Fibroblast of skin of left biceps (primary cell): ENCODE measurements around the gene RTKN.

Source experiments
- DNase-seq, 2 experiments: peaks; one replicate each; pipeline ENCODE4 v3.0.0-alpha.2; 2013; ENCODE audit warnings: low read depth in 2 of 2

RTKN gene

DNA sequence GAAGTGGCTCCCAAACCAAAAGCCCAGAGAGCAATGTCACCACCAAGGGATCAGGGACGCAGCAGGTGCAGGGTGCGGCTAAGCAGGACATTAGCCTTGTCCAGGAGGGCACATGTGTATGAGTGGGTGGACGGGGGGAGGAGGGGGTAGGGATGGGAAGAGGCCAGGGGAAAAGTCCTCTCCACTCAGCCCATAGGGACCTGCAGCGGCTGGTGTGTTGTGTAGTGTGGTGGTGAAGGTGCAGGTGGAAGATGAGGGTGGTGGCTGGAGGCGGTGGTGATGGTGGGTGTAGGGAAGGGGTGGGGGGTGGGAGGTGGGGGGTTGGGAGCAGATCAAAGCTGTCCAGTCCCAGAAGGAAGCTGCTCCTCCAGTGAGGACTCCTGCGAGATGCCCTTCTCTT, 24.0 kb downstream of the RTKN start:
- no peak for DNase-seq

DNA sequence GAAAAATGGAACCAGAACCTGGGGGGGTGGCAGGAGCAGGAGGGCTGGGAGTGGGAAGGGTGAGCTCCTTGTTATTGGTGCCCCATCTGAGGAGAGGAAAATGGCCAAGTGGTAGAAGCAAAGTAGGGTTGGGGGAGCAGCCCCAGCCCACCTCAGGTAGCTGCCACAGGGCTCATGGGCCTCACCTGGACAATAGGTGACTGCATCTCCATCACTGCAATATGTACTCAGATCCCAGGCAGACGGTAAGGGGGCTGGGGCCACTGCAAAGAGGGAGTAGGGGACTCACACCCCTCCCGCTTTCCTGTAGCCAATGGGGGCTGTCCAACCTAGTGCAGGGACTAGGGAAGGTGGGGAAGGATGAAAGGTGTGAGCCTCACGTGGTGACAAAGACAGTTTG, 24.5 kb downstream of the RTKN start:
- DNase-seq, result no peak

DNA sequence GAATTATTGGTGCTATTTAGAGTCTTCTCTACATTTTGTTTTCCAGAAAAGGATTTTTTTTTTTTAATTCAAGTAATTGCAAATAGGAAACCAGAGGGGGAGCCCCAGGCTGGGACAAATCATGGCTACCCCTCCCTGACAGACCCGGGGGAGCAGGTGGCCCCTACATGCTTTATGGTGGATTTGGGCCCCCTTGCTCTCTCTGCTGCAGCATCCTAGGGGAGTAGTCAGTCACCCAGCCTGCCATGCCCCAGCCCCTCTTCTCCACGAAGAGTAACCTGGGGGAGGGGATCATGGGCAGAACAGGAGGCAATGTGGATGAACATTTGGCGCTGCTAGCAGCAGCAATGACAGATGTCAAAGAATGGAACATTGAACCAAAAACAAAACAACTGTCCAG, 25.0 kb downstream of the RTKN start:
- no peak for DNase-seq

DNA sequence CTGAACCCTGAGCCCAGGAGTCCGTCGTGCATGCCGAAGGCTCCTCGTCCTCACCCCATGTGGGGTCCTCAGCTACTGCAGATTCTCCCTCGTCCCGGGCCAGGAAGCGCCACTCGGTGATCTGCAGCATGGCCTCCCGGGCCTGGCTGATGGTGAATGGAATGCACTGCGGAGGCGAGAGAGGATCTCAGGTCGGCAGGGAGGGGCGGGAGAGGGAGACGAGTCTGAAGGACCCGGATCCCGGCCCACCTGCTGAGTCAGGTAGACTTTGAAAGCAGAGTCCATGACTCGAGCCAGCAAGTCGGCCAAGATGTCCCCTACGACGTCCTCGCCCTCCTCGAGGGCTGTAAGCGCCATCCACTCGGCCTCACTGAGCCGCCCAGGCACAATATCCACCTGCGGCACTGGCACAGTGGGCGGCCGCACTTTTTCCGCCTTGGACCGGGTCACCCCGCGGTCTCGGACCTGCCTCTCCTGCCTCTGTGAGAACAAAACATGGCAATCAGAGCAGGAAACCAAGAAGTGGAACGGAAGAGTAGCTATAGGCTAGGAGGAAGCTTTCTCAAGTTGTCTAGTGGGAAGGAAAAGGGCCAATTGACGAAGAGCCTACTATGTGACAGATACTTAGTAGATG, 25.9 kb downstream of the RTKN start:
- no peak for DNase-seq

DNA sequence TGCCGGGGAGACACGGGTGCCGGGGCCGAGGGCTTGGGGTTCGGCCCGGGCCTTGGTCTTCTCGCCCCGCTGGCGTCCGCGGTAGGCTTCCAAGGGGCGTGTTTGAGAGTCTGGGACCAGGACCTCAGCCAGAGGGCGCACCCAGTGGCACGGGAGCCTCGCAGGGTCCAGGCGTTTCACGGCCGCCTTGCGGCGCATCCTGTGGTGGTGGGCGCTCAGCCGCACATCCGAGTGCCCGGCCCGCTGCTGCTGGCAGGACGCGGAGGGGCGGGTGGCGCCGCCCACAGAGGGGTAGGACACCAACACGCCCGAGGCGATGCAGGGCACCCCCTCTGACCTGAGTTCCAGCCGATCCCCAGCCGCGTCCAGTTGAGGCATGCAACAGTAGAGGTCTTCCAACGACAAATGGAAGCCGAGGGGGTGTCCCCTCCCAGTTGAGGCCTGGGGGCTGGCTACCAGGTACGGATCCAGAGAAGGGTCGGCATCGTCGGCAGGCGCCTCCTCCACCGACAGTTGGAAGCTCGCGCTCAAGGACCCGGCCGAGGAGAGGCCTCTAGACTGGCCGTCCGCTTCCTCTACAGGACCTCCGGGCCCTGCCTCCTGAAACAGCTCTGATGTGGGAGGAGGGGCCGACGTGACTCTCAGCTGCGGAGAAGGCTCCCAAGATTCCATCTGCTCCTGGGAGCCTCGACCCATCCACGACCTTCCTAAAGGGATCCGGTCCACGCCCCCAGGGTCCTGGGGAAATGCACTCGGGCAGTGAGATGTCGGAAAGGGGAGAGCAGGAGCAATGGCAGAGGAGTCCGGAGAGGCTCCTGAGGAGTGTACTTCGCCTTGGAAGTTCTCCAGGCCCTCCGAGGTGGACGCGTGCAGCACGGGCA, 26.6 kb downstream of the RTKN start:
- no peak for DNase-seq

DNA sequence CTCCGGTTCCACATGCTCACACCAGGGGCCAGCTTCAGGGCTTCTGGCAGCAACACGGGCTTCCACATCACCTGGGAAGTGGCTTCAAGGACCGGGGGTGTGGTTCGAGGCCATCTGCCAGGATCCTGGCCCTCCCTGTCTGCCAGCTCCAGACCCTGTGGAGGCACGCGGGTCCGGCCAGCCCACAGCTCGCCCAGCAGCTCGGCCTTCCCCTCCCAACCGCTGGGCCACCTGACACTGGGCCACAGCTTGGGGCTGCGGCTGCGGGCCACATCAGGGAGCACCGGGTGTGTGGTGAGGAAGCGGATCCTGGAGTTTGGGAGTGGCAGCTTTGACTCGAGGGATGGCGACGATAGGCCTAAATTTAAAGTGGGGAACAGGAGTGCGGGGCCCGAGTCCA, 27.3 kb downstream of the RTKN start:
- no peak for DNase-seq

DNA sequence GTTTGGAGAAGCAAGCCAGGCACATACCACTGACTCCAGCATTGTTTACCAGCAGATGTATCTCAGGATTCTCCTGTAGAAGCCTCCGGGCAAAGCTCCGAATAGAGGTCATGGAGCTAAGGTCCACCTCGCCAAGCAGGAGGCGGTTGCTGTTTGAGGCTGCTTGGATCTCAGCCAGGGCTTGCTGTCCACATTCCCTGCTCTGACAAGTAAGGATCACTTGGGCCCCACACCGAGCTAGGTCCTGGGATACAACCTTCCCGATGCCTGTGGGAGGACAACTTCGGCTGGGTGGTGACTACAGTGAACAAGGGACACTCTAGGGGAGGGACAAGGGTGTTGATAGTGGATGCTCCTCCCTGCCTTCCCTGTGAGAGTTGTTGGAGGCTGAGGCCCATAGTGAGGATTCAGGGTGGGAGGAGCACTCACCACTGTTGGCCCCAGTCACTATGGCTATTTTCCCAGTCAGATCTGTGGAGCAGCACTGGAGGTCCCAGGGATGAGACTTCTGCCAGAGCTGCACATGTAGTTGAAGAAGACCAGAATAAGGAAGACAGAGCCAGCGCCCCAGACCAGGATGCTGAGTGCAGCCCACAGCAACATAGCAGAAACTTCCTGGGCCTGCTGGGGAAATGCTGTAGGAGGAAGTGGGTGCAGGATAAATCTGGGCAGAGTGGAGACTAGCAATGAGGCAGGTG, 28.6 kb downstream of the RTKN start:
- DNase-seq, result no peak

DNA sequence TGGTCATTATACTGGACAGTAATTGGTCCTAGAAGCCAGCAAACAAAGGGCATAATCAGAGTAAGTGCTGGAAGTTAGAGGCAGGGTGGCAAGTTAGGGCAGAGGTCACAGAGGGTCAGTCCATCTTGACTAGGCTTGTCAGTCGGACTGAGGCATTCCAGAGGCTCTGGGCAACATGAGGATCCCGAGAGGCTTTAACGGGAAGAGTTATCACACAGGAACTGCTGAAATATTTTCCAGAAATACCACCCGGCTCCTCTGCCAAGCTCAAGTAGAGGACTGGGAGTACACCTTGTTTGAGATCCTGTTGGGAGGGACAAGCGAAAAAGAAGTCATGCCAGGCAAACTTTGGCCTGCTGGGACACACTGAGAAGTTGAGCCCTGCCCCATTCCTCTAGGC, 34.1 kb downstream of the RTKN start:
- no peak for DNase-seq

DNA sequence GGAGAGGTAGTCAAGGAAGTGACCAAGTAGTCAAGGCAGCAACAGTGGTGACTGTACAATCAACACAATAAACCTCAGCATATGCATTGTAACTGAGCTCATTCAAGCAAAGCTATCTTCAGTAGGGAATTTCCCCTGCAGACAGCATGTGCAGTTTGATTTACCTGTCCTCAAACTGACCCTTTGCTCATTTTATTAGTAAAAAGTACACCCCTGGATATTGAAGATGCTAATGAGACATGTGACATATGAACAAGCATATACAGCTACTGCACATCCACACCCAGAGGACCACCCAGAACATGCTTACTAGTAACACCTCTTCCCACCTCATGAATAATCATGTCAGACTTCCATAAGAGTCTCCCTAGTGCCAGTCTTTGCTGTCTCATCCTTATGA, 35.7 kb downstream of the RTKN start:
- no peak for DNase-seq

DNA sequence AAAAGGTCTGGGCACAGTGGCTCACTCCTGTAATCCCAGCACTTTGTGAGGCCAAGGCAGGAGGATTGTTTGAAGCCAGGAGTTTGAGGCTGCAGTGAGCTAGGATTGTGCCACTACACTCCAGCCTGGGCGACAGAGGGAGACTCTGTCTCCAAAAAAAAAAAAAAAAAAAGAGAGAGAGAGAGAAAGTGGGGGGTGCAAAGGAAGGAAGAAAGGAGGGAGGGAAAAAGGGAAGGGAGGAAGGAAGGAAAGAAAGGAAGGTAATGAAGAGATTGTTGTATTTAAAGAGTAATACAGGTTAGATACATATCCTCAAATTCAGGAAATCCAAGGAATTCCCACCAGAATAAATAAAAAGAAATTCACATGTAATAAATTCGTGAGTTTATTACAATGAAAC, 39.8 kb downstream of the RTKN start:
- DNase-seq, result no peak

DNA sequence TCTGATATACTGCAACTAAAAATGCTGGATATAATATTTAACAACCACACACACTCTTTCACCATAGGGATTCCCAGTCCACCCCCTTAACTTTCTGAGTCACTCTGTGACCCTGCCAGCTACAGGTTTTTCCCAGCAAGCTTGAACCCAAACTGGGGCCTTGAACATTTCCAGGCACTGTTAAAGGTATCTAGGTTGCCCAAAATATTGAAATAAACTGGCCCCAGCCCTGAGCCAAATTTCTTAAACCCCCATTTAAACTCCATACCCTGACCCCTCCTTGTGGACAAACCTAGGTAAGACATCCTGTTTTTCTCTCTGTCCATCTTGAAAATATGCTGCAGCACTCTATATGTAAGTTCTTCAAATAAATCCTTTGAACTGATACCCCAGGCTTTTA, 42.0 kb downstream of the RTKN start:
- DNase-seq, result no peak

DNA sequence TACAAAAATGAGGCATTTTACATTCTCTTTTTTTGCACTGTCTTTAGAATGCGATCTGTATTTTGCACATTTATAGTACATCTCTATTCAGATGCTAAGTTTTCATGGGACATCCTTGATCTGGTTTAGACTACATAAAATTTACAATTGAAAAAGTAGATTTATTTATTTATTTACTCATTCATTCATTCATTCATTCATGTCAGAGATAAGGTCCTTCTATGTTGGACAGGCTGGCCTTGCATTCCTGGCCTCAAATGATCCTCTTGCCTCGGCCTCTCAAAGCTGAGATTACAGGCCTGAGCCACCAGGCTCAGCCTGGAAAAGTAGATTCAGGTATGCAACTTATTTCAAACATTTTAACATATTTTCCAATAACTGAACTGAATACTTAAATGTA, 45.6 kb downstream of the RTKN start:
- no peak for DNase-seq

DNA sequence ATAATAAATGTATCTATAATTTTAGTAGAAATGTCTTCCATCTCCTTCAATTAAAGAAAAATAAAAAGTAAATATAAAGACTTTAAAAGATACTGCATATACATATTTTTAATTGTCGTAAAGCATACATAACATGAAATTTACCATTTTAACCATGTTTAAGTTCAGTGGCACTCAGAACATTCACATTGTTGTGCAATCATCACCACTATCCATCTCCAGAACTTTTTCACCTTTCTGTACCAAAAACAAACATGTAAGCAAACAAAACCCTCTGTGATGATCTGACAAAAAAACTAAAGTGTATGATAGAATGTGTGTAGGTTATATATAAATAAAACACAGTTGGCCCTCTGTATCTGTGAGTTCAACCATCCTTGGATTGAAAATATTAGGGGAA, 48.2 kb downstream of the RTKN start:
- DNase-seq, result no peak

DNA sequence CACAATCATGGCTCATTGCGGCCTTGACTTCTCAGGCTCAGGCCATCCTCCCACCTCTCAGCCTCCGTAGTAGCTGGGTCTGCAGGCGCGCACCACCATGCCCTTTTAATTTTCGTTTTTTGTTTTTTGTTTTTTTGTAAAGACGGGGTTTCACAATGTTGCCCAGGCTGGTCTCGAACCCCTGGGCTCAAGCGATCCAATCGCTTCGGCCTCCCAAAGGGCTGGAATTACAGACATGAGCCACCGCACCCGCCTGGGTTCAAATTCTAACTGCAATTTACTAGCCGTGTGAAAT, 49.3 kb downstream of the RTKN start:
- DNase-seq, result no peak

DNA sequence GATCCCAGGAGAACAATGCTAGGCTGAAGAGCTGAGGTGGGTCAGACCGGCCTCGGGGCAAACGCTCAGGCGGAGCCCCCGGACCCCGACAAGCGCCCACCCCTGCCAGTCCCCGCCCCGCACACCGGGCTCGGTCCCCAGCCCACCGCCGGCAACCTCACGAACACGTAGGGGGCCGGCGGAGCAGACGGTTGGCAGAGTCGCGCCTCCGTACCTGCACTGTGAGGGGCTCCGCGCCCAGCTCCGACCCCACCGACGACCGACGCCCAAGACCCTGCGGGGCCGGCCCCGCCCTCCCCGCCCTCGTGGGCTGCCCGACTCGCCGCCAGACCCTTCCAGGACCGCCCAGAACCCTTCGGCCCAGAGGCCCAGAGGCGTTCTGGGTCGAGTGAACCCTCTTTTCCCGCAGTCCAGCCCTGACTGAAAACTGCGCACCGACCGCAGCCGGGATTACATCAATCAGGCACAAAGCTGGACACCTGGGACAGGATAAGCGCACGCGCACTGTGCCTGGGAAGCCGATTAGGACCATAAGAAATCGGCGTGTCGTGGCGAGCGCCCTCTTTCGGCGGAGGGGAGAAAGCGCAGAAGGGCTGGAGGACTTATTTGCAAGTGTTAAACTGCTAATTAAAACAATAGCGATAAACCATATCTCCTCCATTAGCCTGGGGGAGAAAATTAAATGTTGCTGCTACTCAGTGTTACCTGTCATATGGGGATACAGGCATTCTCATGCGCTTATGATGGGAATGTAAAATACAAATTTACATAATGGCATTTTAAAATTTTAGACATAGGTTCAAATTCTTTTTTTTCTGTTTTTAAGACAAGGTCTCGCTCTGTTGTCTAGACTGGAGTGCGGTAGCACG, 49.9 kb downstream of the RTKN start:
- DNase-seq, result peak; percentile 62 to 67

DNA sequence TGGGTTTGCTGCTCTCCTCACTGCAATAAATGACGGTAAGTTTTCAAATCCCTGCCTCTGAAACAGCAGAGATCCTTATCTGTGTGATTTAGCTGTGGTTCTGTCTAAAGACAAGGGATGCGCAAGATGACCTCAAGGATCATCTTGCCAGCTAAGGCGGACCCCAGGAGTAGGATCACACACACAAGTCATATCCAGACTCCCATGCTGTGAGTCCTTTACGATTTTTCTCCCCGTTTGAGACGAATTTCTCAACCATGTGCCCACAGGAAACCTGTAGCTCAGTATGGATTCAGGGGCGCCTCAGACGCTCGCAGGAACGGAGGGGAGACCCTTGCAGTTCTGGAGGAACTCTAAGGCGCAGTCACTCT, 50.5 kb downstream of the RTKN start:
- DNase-seq, result no peak

DNA sequence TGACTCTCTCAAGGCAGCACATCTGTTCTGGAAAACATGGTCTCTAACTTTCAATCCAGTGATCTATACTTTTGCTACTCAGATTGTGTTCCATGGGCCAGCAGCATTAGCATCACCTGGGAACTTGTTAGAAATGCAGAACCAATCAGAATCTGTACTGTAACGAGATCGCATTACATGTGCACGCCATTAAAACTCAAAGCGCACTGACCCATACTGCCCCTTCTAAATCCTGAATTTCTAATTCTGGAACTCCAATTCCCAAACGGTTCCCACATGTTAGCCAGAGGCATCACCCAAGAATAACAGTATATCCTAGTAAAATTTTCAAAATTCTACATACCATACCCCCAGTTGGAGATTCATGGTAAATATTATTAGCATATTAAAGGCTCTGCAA, 51.1 kb downstream of the RTKN start:
- DNase-seq, result no peak

DNA sequence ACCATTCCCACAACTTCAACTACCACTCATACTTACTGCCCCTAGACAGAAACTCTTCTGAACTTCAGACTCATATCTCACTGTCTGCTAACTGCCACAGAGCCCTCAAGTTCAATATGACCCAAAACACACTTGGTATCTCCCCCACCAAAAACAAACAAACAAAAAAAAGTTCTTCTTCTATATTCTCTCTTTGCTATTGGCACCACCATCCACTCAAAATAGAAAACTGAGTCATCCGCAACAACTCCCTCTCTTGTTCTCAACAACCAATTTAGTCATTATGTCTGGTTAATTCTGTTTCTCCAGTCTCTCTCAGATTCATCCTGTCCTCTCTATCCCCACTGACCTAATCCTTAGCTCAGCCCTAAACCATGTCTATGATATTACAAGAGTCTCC, 54.4 kb downstream of the RTKN start:
- no peak for DNase-seq

DNA sequence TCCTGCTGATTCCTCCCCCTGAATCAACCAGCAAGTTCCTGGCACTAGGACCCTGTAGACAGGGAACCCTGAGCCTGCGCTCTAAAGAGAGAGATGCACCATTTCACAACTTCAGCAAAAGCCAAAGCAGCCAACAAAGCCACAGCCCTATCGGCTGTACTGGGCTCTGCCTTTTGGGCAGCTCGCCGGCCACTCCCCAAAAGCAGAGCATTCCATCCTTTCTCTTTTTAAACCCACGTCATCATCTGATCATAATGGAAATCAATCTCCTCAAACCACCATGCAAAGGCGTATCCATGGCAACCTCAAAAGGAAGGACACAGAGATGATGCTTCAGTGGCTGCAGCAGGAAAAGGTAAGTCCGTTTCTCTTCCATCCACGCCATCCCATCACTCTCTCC, 56.3 kb downstream of the RTKN start:
- no peak for DNase-seq

DNA sequence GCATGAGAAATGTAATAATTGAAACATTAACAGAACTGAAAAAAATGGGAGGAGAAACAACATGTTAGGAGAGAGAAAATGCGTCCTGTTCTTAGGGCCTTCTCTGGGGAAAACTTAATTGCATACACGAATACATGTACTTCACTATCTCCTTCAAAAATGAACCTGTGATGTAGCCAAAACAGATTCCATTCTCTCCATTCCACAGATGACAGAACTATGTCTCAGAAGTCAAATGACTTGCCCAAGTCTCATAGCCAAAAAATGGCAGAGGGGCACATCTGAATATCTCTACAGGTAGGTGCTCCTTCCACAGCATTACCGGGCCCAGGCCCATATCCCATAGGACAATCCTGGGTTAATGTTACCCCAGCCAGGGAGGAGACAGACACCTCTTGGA, 57.7 kb downstream of the RTKN start:
- no peak for DNase-seq

DNA sequence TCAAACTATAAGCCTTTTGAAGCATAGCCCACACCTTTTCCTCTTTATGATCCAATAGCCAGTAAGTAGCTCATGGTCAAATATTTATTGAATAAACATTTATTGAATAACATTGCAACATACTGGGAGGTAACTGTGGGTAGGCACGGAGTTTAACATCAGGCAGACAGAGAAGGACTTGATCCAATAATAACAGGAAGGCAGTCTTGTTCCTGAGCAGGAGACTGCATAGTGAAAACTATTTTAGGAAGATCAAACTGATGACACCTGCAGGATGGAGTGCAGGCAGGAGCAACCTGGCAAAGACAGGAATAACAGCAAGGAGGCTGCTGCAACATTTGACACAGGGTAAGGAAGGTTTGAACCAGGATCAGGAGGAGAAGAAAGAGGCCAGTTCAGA, 58.5 kb downstream of the RTKN start:
- DNase-seq, result no peak

DNA sequence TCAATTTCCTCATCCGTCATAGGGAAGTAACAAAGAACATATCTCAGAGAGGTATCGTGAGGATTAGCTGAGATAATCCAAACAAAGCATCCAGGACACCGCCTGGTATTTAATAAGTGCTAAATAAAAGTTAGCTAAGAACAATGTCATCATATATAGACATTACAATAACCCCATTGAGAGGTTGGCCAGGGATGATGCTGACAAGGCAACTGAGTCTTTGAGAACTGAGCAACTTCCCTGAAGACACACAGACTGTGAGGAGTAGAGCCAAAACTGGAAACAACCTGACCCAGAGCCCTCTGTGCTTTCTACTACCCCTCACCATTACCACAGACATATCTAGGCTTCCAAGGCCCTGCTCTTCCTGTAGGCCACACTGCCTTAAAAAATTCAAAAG, 60.0 kb downstream of the RTKN start:
- DNase-seq, result no peak
